GM19468 (cell line): ENCODE results near the gene CHMP3.
A peak's percentile ranks its signal among the peaks of the same experiment; 100 is the strongest.
"Not testable (repeated sequence)": the region's sequence is repeated elsewhere in the genome, so short reads cannot be mapped to it uniquely, and the experiment has no call there.

Experiments used
- ATAC-seq: cut with Tn5 transposase; IDR thresholded peaks from one replicate; pipeline ENCODE4 v1.9.1; 2021; ENCODE audit warnings: mild to moderate bottlenecking, moderate library complexity, moderate number of reproducible peaks; ENCODE audit not compliant: unreplicated experiment; ENCODE audit errors: extremely low read depth

CHMP3 gene

DNA sequence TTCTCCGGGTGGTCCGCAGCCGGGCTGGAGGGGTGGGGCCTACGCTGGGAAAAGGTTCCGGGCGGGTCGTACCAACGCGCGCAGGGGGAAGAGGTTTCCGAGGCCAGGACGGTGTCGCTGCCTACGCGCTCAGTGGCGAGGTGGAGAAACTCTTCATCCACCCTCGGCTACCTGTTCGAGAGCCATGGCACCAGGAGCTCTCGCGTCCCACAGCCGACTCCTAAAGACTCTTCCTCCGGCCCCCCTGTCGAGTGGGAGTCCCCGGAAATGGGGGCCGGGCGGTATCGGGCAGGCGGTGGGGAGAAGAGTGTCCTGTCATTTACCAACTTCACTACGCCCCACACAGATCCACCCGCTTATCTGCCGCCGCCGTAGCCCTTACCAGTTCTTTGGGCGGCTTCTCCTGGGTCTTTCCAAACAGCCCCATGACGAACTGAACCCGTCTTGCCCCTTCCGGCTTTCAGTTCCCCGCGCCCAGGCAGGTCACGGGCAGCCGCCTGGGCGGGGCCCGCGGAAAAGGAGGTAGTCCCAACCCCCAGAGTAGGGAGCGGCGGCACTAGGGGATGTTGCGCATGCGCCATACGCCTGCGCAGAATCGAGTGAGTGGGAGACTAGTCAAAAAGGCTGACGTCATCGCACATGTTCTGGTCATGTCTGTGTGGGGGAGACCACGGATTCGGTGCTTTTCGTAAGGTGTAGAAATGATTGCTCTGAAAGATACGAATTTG lies at the start of gene CHMP3:
CHMP3 (minus strand) TSS at position 522 of the 728 bp plus-strand sequence; CDS start at position 427, 95 bp downstream.
- ATAC-seq: peak; percentile 88

- no peak for ATAC-seq
These were observed 47.6 kb upstream of the CHMP3 start for GRCh38 chr2:86610871-86611270.

- no peak for ATAC-seq
These were observed 45.7 kb upstream of the CHMP3 start for GRCh38 chr2:86608832-86609410.

GRCh38 chr2:86603905-86604304 lies 40.7 kb upstream of the CHMP3 start:
- no peak for ATAC-seq

- no peak for ATAC-seq
These were observed 35.7 kb upstream of the CHMP3 start for GRCh38 chr2:86598966-86599365.

- no peak for ATAC-seq
These were observed 32.9 kb upstream of the CHMP3 start for GRCh38 chr2:86596118-86596517.

GRCh38 chr2:86593266-86593665 lies 30.0 kb upstream of the CHMP3 start:
- ATAC-seq: no peak

DNA sequence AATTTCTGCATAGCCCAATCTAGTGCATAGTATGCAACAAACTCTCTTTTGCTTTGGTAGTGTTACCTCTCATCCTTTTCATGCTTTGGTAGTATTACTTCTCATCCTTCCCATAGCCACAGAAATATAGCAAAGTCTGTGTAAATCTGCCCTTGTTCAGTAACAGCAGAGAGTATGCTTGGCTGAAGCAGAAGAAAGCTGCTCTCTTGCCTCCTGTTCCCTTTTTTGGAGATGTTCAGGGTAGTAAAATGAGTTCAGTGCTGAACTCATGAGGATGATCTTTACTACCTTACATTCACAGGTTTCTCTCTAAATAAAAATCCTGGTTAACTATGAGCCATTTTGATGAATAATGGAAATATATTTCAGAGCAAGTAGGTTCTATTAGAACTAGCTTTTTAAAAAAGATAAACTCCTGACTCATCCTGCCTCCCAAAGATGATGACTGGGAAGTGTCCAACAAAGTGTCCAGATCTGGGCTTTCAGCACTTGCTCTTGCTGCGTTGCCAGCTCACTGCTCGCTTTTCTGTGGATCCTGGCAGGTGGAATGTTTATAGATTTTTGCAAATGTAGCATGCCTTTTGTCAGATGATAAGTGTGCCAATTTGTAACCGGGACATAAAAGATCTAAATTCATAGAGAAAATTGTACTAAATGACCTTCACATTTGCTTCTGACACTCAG lies 29.4 kb upstream of the CHMP3 start:
- no peak for ATAC-seq

DNA sequence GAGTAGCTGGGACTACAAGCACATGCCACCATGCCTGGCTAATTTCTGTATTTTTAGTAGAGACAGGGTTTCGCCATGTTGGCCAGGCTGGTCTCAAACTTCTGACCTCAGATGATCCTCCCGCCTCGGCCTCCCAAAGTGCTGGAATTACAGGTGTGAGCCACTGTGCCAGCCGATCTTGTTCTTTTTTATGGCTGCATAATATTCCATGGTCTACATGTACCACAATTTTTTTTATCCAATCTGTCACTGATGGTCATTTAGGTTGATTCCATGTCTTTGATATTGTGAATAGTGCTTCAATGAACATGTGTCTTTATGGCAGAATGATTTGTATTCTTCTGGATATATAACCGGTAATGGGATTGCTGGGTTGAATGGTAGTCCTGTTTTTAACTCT lies 26.5 kb upstream of the CHMP3 start:
- ATAC-seq: not testable (repeated sequence)

- ATAC-seq: no peak
These were observed 21.1 kb upstream of the CHMP3 start for GRCh38 chr2:86584151-86584913.

- no peak for ATAC-seq
These were observed 17.3 kb upstream of the CHMP3 start for GRCh38 chr2:86580560-86580959.

DNA sequence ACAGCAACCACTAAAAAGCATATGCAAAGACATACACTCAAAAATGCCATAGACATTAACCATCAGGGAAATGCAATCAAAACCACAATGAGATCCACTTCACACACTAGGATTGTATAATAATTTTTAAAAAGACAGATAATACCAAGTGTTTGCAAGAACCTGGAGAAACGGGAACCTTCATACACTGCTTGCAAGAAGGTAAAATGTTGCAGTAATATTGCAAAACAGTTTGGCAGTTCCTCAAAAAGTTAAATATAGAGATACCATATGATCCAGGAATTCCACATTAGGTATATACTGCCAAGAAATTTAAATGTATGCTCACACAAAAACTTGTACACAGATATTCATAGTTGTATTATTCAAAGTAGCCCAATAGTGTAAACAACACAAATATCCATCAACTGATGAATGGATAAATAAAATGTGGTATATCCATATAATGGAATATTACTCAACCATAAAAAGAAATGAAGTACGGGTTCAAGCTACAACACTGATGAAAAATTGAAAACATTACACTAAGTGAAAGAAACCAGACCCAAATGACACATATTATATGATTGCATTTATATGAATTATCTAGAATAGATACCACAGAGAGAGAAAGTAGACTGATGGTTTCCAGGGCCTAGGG lies 14.7 kb upstream of the CHMP3 start:
- ATAC-seq: no peak

DNA sequence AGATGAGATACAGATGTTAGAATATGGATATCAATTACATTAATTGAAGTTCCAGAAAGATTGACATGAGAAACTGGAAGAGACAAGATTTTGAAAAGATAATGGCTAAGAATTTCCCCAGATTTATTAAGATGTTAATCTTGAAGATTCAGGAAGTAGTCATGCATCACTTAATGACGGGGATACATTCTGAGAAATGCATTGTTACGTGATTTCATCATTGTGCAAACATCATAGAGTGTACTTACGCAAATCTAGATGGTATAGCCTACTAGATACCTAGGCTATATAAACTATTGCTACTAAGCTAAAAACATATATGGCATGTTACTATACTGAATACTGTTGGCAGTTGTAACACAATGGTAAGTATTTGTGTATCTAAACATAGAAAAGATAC lies 6.8 kb upstream of the CHMP3 start:
- ATAC-seq: no peak

DNA sequence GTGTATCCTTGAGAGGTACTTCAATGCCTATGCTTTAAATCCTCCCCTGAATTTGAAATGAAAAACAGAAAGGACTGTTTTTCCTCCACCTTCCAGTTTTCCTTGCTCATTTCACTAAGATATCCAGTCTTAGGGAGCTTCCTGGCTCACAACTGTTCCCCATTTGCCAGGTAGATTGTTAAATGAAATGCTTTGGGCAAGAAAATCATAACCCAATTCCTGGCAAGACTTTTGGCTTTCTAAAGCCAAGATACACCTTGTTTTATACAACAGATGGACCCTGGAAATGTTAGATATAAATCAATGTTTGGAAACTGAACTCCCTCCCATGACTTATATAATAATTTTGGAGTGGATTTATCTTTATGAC lies 3.6 kb upstream of the CHMP3 start:
- ATAC-seq: no peak

- ATAC-seq: no peak
These were observed 3.0 kb upstream of the CHMP3 start for GRCh38 chr2:86566158-86566820.

DNA sequence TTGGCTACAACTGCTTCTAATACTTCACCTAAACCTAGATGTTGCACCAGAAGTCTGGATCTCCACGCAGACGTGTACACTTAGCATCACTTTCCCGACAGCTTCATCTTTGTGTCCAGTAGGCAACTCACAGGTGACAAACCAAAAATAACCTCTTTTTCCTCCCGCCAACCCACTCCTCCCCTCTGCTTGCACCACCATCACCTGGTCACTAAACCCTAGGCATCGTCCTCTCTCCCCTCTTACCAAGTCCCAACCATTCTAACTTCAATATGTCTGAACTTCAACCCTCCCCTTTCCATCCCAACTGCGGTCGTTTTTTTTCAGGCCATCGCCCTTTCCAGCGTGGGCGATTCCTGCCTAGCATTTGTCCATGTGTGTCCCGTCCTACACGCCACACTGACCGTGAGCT lies 413 bp upstream of the CHMP3 start:
- ATAC-seq: no peak

- no peak for ATAC-seq
These were observed 740 bp downstream of the CHMP3 start for GRCh38 chr2:86562485-86562921.

DNA sequence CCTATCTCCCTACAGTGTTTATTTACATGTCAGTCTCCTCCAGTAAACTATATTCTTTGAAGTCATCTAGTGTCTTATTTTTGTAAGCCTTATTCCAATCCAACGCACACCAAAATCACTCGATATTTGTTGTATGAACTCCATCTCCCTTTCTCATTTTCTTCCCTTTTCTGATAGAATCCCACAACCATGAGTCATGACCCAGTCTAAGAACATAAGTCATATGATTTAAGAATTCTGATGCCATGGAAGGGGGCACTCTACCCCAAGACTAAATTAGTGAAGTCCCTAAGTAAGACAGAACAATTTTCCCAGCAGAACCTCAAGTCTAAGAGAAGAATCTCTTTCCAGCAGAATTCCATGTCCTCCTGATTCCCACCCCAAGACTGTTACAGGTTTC lies 5.4 kb downstream of the CHMP3 start:
- ATAC-seq: no peak

- no peak for ATAC-seq
These were observed 6.7 kb downstream of the CHMP3 start for GRCh38 chr2:86556508-86556907.

GRCh38 chr2:86552889-86553288 lies 10.4 kb downstream of the CHMP3 start:
- ATAC-seq: no peak
